Thoracic aorta (tissue), 2 donors: ENCODE data around the gene NRROS. TPM values are rescaled to one million over a fixed set of nuclear protein-coding genes. Genes with fewer than 3 reads are reported as not detected.

ENCODE experiments used
- ATAC-seq: fragments of 150-250 bp; one replicate; pipeline ENCODE4 v1.8.0; 2017; ENCODE audit warnings: low read depth; ENCODE audit not compliant: insufficient number of reproducible peaks, low FRiP score
- DNase-seq: peaks from one replicate; pipeline ENCODE4 v3.0.0-alpha.2; 2020; ENCODE audit warnings: low spot score
- H3K27ac ChIP-seq, 2 donors: fragments of 200-600 bp; sonication (generic); 1 replicate in 1 of 2; 2 replicates in 1 of 2; pipeline ENCODE4 v1.5.1; 2016; ENCODE audit warnings: mild to moderate bottlenecking in 2 of 2, moderate library complexity in 2 of 2
- H3K27me3 ChIP-seq: fragments of 200-600 bp; sonication (generic); replicated peaks from 2 replicates; pipeline ENCODE4 v1.6.0; 2016; ENCODE audit warnings: mild to moderate bottlenecking; ENCODE audit not compliant: insufficient read depth
- H3K36me3 ChIP-seq: fragments of 200-600 bp; sonication (generic); one replicate; pipeline ENCODE4 v1.5.1; 2016
- H3K4me1 ChIP-seq, 2 donors: fragments of 200-600 bp; sonication (generic); 1 replicate in 1 of 2; 2 replicates in 1 of 2; pipeline versions ENCODE4 v1.5.1 to v1.6.0; 2016; ENCODE audit warnings: low read depth in 2 of 2, mild to moderate bottlenecking in 1 of 2; ENCODE audit not compliant: control insufficient read depth in 1 of 2
- H3K4me3 ChIP-seq: fragments of 200-600 bp; sonication (generic); 2 replicates; pipeline ENCODE4 v1.5.1; 2016; ENCODE audit warnings: mild to moderate bottlenecking
- H3K9me3 ChIP-seq: fragments of 200-600 bp; sonication (generic); 2 replicates; pipeline ENCODE4 v1.5.1; 2016
- total RNA-seq, 2 donors: library from RNA; depleted of rRNA; stranded (reverse); fragments of >200 nt; gene quantifications; one replicate each; pipeline versions ENCODE4 v1.1.0 to v1.2.3, GENCODE V29; 2016
- TF ChIP-seq, protein P1 (sequence below): fragments of 200-600 bp; sonication (generic); IDR thresholded peaks from one replicate; pipeline ENCODE4 v1.5.1; 2019; ENCODE audit warnings: antibody characterized with exemption

Gene NRROS
- total RNA-seq, 2 donors from 2014 or later, result 4.7 to 17.9 TPM

- no peak for ATAC-seq
- Histone ChIP-seq H3K4me1 (no peaks in the 10 kb centered on the region), H3K27ac (no peak overlapping the region), H3K9me3 (no peaks in the 10 kb centered on the region), H3K36me3 (no peaks in the 10 kb centered on the region), H3K27me3 (no peaks in the 10 kb centered on the region), H3K4me3 (no peak overlapping the region)
- no peak for DNase-seq
- TF ChIP-seq, protein P1, sequence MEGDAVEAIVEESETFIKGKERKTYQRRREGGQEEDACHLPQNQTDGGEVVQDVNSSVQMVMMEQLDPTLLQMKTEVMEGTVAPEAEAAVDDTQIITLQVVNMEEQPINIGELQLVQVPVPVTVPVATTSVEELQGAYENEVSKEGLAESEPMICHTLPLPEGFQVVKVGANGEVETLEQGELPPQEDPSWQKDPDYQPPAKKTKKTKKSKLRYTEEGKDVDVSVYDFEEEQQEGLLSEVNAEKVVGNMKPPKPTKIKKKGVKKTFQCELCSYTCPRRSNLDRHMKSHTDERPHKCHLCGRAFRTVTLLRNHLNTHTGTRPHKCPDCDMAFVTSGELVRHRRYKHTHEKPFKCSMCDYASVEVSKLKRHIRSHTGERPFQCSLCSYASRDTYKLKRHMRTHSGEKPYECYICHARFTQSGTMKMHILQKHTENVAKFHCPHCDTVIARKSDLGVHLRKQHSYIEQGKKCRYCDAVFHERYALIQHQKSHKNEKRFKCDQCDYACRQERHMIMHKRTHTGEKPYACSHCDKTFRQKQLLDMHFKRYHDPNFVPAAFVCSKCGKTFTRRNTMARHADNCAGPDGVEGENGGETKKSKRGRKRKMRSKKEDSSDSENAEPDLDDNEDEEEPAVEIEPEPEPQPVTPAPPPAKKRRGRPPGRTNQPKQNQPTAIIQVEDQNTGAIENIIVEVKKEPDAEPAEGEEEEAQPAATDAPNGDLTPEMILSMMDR, result no peak
These were observed 56.3 kb downstream of the NRROS start for GRCh38 chr3:196695849-196696226.

DNA sequence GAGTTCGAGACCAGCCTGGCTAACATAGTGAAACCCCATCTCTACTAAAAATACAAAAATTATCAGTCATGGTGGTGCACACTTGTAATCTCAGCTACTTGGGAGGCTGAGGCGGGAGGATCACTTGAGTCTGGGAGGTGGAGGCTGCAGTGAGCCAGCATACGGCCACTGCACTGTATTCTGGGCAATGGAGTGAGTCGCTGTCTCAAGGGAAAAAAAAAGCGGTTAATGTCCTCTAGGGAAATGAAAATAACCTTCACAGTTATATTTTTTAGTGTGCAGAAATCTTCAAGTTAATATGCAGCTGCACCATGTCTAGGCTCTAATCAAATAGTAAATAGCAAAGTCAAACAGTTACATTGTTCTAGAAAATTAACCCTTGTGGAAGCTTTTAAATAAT lies 57.8 kb downstream of the NRROS start:
- no peak overlapping the region for H3K27ac ChIP-seq
- no peak overlapping the region for H3K4me3 ChIP-seq
- H3K4me1 ChIP-seq, result no peaks in the 10 kb centered on the region
- DNase-seq, result no peak
- H3K36me3 ChIP-seq, result no peaks in the 10 kb centered on the region
- no peaks in the 10 kb centered on the region for H3K9me3 ChIP-seq
- no peaks in the 10 kb centered on the region for H3K27me3 ChIP-seq
- TF ChIP-seq, protein P1, result no peak
- no peak for ATAC-seq

DNA sequence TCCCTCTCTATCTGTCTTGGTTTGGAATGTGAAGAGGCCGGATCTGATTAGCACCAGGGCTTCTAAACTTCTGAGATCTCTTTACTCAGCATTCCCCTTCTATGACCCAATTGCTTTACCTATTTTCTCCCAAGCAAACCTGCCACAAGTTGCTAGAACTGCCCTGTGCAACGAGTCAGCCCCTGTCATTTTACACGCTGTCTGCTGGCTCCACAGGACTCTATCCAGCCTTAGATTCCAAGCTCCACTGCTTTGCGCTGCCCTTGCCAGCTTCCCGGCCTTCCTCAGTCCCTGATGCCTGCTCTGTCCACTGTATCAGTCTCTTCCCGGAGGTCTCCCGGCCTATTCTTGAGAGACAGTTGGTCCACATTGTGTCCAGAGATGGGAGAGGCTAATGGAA lies 60.3 kb downstream of the NRROS start:
- Histone ChIP-seq H3K4me1 (no peaks in the 10 kb centered on the region), H3K36me3 (no peaks in the 10 kb centered on the region), H3K9me3 (no peaks in the 10 kb centered on the region), H3K27ac (no peak overlapping the region), H3K27me3 (no peaks in the 10 kb centered on the region), H3K4me3 (no peak overlapping the region)
- ATAC-seq (no peak), DNase-seq (no peak)
- TF ChIP-seq, protein P1, result no peak

- TF ChIP-seq, protein P1, result no peak
- Histone ChIP-seq H3K27ac (no peak overlapping the region), H3K27me3 (no peaks in the 10 kb centered on the region), H3K4me3 (no peak overlapping the region), H3K4me1 (no peaks in the 10 kb centered on the region), H3K36me3 (no peaks in the 10 kb centered on the region), H3K9me3 (no peaks in the 10 kb centered on the region)
- DNase-seq (no peak), ATAC-seq (no peak)
These were observed 61.3 kb downstream of the NRROS start for GRCh38 chr3:196700801-196701200.

DNA sequence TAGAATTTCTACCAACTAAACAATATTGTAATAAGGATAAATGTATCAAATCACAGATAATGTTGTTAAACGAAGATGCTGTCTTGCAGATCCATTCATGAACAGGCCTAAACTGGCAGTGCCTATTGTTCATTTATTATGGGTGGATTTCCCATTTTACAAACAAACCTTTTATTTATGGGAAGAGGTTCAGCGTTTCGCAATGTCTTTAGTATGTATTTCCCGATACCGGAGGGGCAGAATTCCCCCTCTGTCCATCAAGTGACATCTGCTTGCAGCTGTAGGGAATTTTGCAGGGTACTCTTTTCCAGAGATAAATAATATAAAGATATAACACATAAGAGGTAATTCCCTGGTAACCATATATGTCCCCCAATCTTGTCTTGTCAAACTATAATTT lies 66.8 kb downstream of the NRROS start:
- DNase-seq (no peak), ATAC-seq (no peak)
- Histone ChIP-seq H3K4me3 (no peak overlapping the region), H3K27ac (no peak overlapping the region), H3K9me3 (no peaks in the 10 kb centered on the region), H3K4me1 (peaks cover 3% of the 10 kb centered on the region in 2 donors), H3K27me3 (no peaks in the 10 kb centered on the region), H3K36me3 (no peaks in the 10 kb centered on the region)
- TF ChIP-seq, protein P1, result no peak
